ENCODE results near the gene QSER1.

- TF ChIP-seq CTCF (IDR thresholded peaks at IDR 0.05) (no peak), POLR2AphosphoS5 (IDR thresholded peaks at IDR 0.05) (no peak), EP300 (IDR thresholded peaks at IDR 0.05) (no peak), POLR2A (IDR thresholded peaks at IDR 0.05) (no peak)
Measured at GRCh38 chr11:32886180-32886579, 6.4 kb upstream of the QSER1 start.
